PFSK-1 (cell line): ENCODE measurements around the gene RRAGD.

Experiments used
- FOXP2 ChIP-seq: optimal IDR thresholded peaks from 2 replicates; pipeline ENCODE3; 2011; ENCODE audit warnings: borderline replicate concordance, control low read depth, inconsistent platforms; ENCODE audit not compliant: insufficient read depth; ENCODE audit errors: extremely low read length, extremely low read depth
- POLR2AphosphoS5 ChIP-seq: IDR thresholded peaks from 2 replicates; pipeline ENCODE4 v1.6.1; 2012; ENCODE audit warnings: low read depth, mild to moderate bottlenecking, control low read depth, low read length, moderate library complexity
- SIN3A ChIP-seq: IDR thresholded peaks from 2 replicates; pipeline ENCODE4 v1.6.1; 2012; ENCODE audit warnings: mild to moderate bottlenecking, low read length, moderate library complexity, borderline replicate concordance; ENCODE audit not compliant: insufficient read depth
- TAF1 ChIP-seq: IDR thresholded peaks from 2 replicates; pipeline ENCODE4 v1.6.1; 2012; ENCODE audit warnings: low read length, control low read depth, borderline replicate concordance; ENCODE audit not compliant: insufficient read depth
- TF ChIP-seq, protein P1 (sequence below), 2 experiments: IDR thresholded peaks; 2 replicates each; pipeline versions ENCODE4 v1.6.1 to v1.8.0; 2011 to 2012; ENCODE audit warnings: low read depth in 2 of 2, low read length in 2 of 2, control low read depth in 1 of 2, inconsistent platforms in 1 of 2, mild to moderate bottlenecking in 1 of 2, moderate library complexity in 1 of 2; ENCODE audit not compliant: insufficient read depth in 1 of 2

Gene RRAGD

DNA sequence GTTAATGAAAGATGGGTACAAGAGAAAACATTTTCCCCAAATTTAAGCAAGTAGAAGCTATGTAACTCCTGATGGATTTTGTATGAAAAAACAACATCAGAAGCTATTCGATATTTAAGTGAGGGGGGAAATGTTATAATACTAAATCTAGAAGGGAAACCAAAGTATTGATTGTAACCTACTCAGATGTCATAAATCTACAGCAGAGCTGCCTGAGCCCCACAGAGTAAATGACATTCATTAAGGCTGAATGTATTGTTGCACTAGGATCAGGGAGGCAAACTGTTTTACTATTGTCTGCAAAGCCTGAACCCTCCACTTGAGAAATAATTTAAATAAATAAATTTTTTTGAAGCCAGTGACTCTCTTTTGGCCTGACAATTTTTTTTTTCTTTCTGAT lies 40.2 kb upstream of the RRAGD start:
- TF ChIP-seq, protein P1, sequence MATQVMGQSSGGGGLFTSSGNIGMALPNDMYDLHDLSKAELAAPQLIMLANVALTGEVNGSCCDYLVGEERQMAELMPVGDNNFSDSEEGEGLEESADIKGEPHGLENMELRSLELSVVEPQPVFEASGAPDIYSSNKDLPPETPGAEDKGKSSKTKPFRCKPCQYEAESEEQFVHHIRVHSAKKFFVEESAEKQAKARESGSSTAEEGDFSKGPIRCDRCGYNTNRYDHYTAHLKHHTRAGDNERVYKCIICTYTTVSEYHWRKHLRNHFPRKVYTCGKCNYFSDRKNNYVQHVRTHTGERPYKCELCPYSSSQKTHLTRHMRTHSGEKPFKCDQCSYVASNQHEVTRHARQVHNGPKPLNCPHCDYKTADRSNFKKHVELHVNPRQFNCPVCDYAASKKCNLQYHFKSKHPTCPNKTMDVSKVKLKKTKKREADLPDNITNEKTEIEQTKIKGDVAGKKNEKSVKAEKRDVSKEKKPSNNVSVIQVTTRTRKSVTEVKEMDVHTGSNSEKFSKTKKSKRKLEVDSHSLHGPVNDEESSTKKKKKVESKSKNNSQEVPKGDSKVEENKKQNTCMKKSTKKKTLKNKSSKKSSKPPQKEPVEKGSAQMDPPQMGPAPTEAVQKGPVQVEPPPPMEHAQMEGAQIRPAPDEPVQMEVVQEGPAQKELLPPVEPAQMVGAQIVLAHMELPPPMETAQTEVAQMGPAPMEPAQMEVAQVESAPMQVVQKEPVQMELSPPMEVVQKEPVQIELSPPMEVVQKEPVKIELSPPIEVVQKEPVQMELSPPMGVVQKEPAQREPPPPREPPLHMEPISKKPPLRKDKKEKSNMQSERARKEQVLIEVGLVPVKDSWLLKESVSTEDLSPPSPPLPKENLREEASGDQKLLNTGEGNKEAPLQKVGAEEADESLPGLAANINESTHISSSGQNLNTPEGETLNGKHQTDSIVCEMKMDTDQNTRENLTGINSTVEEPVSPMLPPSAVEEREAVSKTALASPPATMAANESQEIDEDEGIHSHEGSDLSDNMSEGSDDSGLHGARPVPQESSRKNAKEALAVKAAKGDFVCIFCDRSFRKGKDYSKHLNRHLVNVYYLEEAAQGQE (IDR thresholded peaks at IDR 0.05; ENCODE audit: insufficient read depth in 1 of 2, low read depth in 2 of 2, low read length in 2 of 2), result no peak
- no peak for TF ChIP-seq SIN3A
- no peak for TF ChIP-seq TAF1
- no peak for TF ChIP-seq FOXP2
- TF ChIP-seq POLR2AphosphoS5, result no peak

- TF ChIP-seq TAF1 (no peak), SIN3A (no peak), POLR2AphosphoS5 (no peak), FOXP2 (no peak)
- TF ChIP-seq, protein P1 (IDR thresholded peaks at IDR 0.05; ENCODE audit: insufficient read depth in 1 of 2, low read depth in 2 of 2, low read length in 2 of 2), result no peak
Measured at GRCh38 chr6:89449193-89449592, 37.1 kb upstream of the RRAGD start.

DNA sequence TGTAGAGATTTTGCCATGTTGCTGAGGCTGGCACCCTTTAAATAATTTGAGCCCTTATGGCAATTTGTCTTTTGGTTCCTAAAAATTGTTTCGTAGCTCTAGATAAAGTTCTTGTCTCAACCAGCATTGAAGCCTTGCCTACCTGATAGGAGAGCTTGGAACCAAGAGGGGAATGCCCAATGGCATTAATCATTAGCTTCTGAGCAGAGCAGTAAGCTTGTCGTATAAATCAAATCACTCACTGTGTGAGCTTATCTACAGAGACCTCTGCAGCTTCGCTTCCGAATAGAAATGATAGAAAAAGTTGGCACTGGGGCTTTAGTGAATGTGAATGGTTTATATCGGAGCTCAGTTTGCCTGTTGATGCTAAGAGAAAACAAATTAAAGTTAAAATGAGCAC lies 31.6 kb upstream of the RRAGD start:
- no peak for TF ChIP-seq FOXP2
- TF ChIP-seq POLR2AphosphoS5, result no peak
- no peak for TF ChIP-seq SIN3A
- TF ChIP-seq TAF1, result no peak
- TF ChIP-seq, protein P1 (IDR thresholded peaks at IDR 0.05; ENCODE audit: insufficient read depth in 1 of 2, low read depth in 2 of 2, low read length in 2 of 2), result no peak

DNA sequence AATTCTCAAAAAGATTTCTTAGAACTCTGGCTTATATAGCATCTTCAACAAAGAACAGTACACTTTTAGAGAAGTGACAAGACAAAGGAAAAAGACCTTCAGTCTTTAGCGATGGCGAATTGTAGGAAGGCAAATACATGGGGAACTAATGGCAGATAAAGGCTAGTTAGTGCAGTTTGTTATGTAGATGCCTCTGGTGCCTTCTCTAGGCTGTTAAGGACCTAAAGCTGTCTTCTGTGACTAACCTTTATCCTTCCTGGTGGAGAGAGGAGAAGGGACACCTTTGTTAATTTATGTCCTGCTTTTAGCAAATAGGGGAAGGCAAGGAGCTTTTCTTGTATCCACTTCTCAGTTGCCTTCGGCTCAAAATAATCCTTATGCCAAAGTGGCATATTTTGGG lies 28.1 kb upstream of the RRAGD start:
- TF ChIP-seq POLR2AphosphoS5 (no peak), SIN3A (no peak), FOXP2 (no peak), TAF1 (no peak)
- TF ChIP-seq, protein P1 (IDR thresholded peaks at IDR 0.05; ENCODE audit: insufficient read depth in 1 of 2, low read depth in 2 of 2, low read length in 2 of 2), result no peak

GRCh38 chr6:89439014-89439413 lies 26.9 kb upstream of the RRAGD start:
- no peak for TF ChIP-seq FOXP2
- TF ChIP-seq TAF1, result no peak
- TF ChIP-seq, protein P1 (IDR thresholded peaks at IDR 0.05; ENCODE audit: insufficient read depth in 1 of 2, low read depth in 2 of 2, low read length in 2 of 2), result no peak
- no peak for TF ChIP-seq POLR2AphosphoS5
- no peak for TF ChIP-seq SIN3A
